SK-MEL-5 (cell line): ENCODE data around the gene DPY19L2. TPM values are rescaled to one million over a fixed set of nuclear protein-coding genes. Genes with fewer than 3 reads are reported as not detected.
"Not testable (repeated sequence)": the region's sequence is repeated elsewhere in the genome, so short reads cannot be mapped to it uniquely, and the experiment has no call there.

Experiments
- DNase-seq: peaks from one replicate; pipeline ENCODE4 v3.0.0-alpha.2; 2016; ENCODE audit warnings: low read depth, low spot score
- in situ Hi-C: cut with HindIII; loops from 2 replicates; pipeline ENCODE4 v1.10.0; 2016; ENCODE audit warnings: low sequenced_read_pairs, high pct_unique_total_duplicates, low pct_unique_long_range_greater_than_20kb
- total RNA-seq: library from RNA; depleted of rRNA; stranded (reverse); fragments of >200 nt; shearing (Covaris generic); gene quantifications from 2 replicates; pipeline ENCODE4 v1.2.3, GENCODE V29; 2014; rRNA removed

Gene DPY19L2
- total RNA-seq, 1 experiment from 2014 or later, result 4.1 TPM

DNA sequence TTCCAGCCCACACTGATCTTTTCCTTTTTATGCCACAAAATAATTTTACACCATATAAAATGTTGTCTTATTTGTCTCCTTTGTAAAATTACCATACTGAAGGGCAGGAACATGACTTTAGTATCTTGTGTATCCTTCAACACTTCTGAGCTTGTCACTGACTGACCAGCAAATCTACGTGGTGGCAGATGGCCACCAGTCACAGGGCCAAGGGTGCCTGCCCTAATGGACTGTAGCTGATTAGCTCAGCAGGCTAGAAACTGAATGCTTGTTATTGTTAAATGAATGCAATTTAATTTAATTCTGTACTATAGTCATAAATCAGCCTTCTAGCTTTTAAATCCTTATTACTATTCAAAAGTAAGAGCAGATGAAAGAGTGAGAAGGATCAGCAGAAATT, 85.0 kb downstream of the DPY19L2 start:
- in situ Hi-C loops, DNase-seq: not testable (repeated sequence)

GRCh38 chr12:63577631-63578030, 90.7 kb downstream of the DPY19L2 start:
- in situ Hi-C loops, DNase-seq: not testable (repeated sequence)

- DNase-seq, in situ Hi-C loops: not testable (repeated sequence)
These were observed 96.3 kb downstream of the DPY19L2 start for GRCh38 chr12:63572038-63572437.

DNA sequence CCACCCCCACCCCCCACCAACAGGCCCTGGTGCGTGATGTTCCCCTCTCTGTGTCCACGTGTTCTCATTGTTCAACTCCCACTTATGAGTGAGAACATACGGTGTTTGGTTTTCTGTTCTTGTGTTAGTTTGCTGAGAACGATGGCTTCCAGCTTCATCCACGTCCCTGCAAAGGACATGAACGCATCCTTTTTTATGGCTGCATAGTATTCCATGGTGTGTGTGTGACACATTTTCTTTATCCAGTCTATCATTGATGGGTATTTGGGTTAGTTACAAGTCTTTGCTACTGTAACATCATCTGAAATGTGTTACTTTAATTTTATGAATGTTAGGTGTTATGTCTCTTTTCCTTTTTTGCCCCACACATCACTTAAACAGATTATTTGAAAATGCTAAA, 109.8 kb downstream of the DPY19L2 start:
- in situ Hi-C loops, result not testable (repeated sequence)

GRCh38 chr12:63551397-63551796, 116.9 kb downstream of the DPY19L2 start:
- DNase-seq, in situ Hi-C loops: not testable (repeated sequence)

More for the DNA sequence above, 109.8 kb downstream of the DPY19L2 start:
- not testable (repeated sequence) for DNase-seq

DNA sequence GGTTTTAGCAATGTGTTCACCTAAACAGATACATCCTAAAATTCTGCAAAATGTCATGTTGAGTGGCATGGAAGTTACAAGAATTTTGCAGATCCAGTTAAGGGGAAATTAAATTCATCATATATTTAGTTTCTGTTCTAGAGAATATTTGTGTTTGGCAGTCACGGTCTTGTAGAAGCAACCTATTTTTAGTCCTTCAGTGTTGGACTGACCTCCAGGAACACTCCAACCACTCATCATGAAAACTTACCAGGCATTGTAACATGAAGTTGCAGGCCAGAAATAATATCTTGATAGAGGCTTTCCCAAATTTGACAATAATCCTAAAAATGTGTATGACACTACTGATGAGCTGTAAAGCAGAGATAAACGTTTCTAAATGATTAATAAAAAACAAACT, 119.3 kb downstream of the DPY19L2 start:
- DNase-seq, in situ Hi-C loops: not testable (repeated sequence)

- not testable (repeated sequence) for DNase-seq
These were observed 122.9 kb downstream of the DPY19L2 start for GRCh38 chr12:63545298-63545916.

GRCh38 chr12:63538656-63539055, 129.6 kb downstream of the DPY19L2 start:
- in situ Hi-C loops, DNase-seq: not testable (repeated sequence)

More at GRCh38 chr12:63545298-63545916, 122.9 kb downstream of the DPY19L2 start:
- in situ Hi-C loops, result not testable (repeated sequence)

DNA sequence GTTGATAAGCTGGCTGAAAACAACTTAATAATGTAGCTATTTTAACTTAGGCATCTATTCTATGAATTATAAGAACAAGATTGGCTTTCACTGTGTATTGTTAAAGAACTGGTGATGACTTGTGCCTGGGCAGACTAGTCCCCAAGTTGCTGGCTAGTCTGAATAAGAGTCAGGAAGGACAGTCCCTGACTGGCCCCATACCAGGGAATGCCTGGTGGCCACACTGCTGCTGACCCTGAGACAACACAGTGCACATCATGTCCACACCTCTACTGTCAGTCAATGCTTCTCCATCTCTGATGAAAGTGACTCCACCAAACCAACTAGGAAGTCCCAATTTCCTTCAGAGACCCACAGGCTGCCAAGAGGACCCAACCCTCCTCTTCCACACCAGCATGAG, 130.5 kb downstream of the DPY19L2 start:
- in situ Hi-C loops, result not testable (repeated sequence)

GRCh38 chr12:63529641-63530040, 138.7 kb downstream of the DPY19L2 start:
- in situ Hi-C loops, DNase-seq: not testable (repeated sequence)

More for the DNA sequence above, 130.5 kb downstream of the DPY19L2 start:
- DNase-seq, result not testable (repeated sequence)

GRCh38 chr12:63525831-63526230, 142.5 kb downstream of the DPY19L2 start:
- no peak for DNase-seq
- in situ Hi-C loops, result no loop called here

GRCh38 chr12:63521706-63522105, 146.6 kb downstream of the DPY19L2 start:
- DNase-seq, result no peak
- in situ Hi-C loops, result no loop called here

Other genes starting within 250 kb of the DPY19L2 start
- gene RXYLT1, start 111.4 kb upstream of the DPY19L2 start, total RNA-seq, result 80.3 and 88.5 TPM in 2 replicates
- gene SRGAP1, start 176.2 kb upstream of the DPY19L2 start, total RNA-seq, result 20.7 and 25.7 TPM in 2 replicates